GM23248 (cell line): Measurements from ENCODE around the gene ZNF219. TPM values are rescaled to one million over a fixed set of nuclear protein-coding genes. Genes with fewer than 3 reads are reported as not detected.
A peak's percentile ranks its signal among the peaks of the same experiment; 100 is the strongest.

Source experiments
- DNase-seq: peaks from one replicate; pipeline ENCODE4 v3.0.0-alpha.2; 2015
- H2AFZ ChIP-seq: fragments of 200-600 bp; sonication (generic); 2 replicates; pipeline ENCODE4 v1.6.1; 2016; ENCODE audit warnings: antibody characterized with exemption
- H3F3A ChIP-seq: fragments of 200-600 bp; sonication (generic); 2 replicates; pipeline ENCODE4 v1.6.1; 2016; ENCODE audit warnings: mild to moderate bottlenecking, antibody characterized with exemption, mixed run types; ENCODE audit not compliant: insufficient read depth
- H3K27ac ChIP-seq: fragments of 200-600 bp; sonication (generic); 2 replicates; pipeline ENCODE4 v1.5.1; 2016; ENCODE audit warnings: mild to moderate bottlenecking
- H3K27me3 ChIP-seq: fragments of 200-600 bp; sonication (generic); replicated peaks from 2 replicates; pipeline ENCODE4 v1.6.1; 2016; ENCODE audit warnings: mild to moderate bottlenecking; ENCODE audit not compliant: insufficient read depth
- H3K36me3 ChIP-seq: fragments of 200-600 bp; sonication (generic); 2 replicates; pipeline ENCODE4 v1.6.1; 2016; ENCODE audit warnings: low read depth, mild to moderate bottlenecking
- H3K4me1 ChIP-seq: fragments of 200-600 bp; sonication (generic); 2 replicates; pipeline ENCODE4 v1.6.1; 2016; ENCODE audit warnings: mild to moderate bottlenecking; ENCODE audit not compliant: insufficient read depth
- H3K4me2 ChIP-seq: fragments of 200-600 bp; sonication (generic); one replicate; pipeline ENCODE4 v1.6.1; 2016; ENCODE audit warnings: mild to moderate bottlenecking; ENCODE audit not compliant: unreplicated experiment
- H3K4me3 ChIP-seq: fragments of 200-600 bp; sonication (generic); 2 replicates; pipeline ENCODE4 v1.5.1; 2016; ENCODE audit warnings: mild to moderate bottlenecking
- H3K79me2 ChIP-seq: fragments of 200-600 bp; sonication (generic); 2 replicates; pipeline ENCODE4 v1.6.1; 2016; ENCODE audit warnings: mild to moderate bottlenecking; ENCODE audit not compliant: insufficient read depth
- H3K9ac ChIP-seq: fragments of 200-600 bp; sonication (generic); 2 replicates; pipeline ENCODE4 v1.6.1; 2016; ENCODE audit warnings: mild to moderate bottlenecking
- H3K9me2 ChIP-seq: fragments of 200-600 bp; sonication (generic); 2 replicates; pipeline ENCODE4 v1.6.1; 2016; ENCODE audit warnings: mixed run types, mild to moderate bottlenecking, moderate library complexity; ENCODE audit not compliant: insufficient read depth
- H3K9me3 ChIP-seq: fragments of 200-600 bp; sonication (generic); one replicate; pipeline ENCODE4 v1.6.1; 2017; ENCODE audit warnings: low read depth
- H4K20me1 ChIP-seq: fragments of 200-600 bp; sonication (generic); 2 replicates; pipeline ENCODE4 v1.6.0; 2016; ENCODE audit not compliant: insufficient read depth
- EZH2 ChIP-seq: fragments of 200-600 bp; sonication (generic); IDR thresholded peaks from 2 replicates; pipeline ENCODE4 v1.6.1; 2018; ENCODE audit warnings: antibody characterized with exemption, mild to moderate bottlenecking; ENCODE audit not compliant: insufficient read depth, poor library complexity, severe bottlenecking
- EZH2phosphoT487 ChIP-seq: fragments of 200-600 bp; sonication (generic); IDR thresholded peaks from 2 replicates; pipeline ENCODE4 v1.6.1; 2018; ENCODE audit warnings: antibody characterized with exemption, moderate library complexity, mild to moderate bottlenecking, low read depth; ENCODE audit not compliant: insufficient read depth
- WGBS, 2 experiments: methylation state at CpG; one replicate each; pipeline ENCODE4 v1.1.6; 2015 to 2017; ENCODE audit warnings: low lambda C conversion rate in 2 of 2, low coverage in 1 of 2; ENCODE audit errors: missing lambda C conversion rate in 2 of 2; 5-methylcytosine and 5-hydroxymethylcytosine counted together
- in situ Hi-C: fragments of 300-500 bp; cut with MboI; formaldehyde crosslinking; loops from 2 replicates; pipeline ENCODE4 v1.15.0; 2020
- polyA plus RNA-seq: library from polyadenylated mRNA; unstranded; fragments of >200 nt; fragmentation: Nextera tagmentation; extraction: Ambion mirVana; gene quantifications from 2 replicates; pipeline ENCODE4 v1.2.1, GENCODE V29; 2016
- total RNA-seq: library from RNA; depleted of rRNA; stranded (reverse); fragments of >200 nt; shearing (Covaris generic); gene quantifications from 2 replicates; pipeline ENCODE4 v1.2.3, GENCODE V29; 2014

ZNF219 gene
- total and polyA plus RNA-seq, 2 experiments from 2014 or later: 1.6 to 15.9 TPM

DNA sequence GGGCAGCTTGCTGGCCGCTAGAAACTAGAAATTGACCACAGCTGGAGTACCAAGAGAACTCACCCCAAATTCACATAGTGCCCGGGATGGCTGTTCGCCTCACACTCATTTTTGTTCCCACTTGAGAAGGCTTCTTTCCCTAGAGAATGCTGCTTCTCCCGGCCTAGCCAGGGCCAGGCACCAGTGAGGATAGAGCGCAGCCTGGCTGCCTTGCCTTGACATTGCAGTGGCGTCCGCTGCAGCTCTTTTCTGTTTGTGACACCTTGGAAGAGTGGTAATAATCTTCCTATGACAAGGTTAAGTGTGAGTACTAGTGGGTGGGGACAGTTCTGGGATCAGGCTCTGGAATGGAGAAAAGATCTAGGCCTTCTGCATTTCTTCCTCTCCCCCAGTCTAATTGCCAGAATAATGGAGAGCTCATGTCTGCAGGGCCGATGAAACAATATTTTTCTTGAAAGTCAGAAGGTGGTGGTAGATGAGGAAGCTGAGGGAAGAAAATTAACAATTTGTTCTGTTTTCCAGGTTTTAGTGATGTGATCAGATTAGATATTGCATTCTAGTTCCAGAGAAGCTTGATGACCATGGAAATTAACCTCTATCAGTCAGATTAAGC is 6.1 kb upstream of the ZNF219 start:
- TF ChIP-seq EZH2phosphoT487 (no peak), EZH2 (no peak)
- H3K27me3 ChIP-seq: no peaks in the 10 kb centered on the region
- H2AFZ ChIP-seq: peak overlapping the region; percentile 93
- H3K4me3 ChIP-seq: peak overlapping the region; percentile 80
- H3K9ac ChIP-seq: peak overlapping the region; percentile 98
- peaks cover 30% of the 10 kb centered on the region for H3K4me1 ChIP-seq
- peak overlapping the region; percentile 95 for H3K27ac ChIP-seq
- H3K79me2 ChIP-seq: no peaks in the 10 kb centered on the region
- 2 to 4% methylated on average over 8 of the region's 8 CpGs for WGBS, 2 experiments
- no peaks in the 10 kb centered on the region for H3K9me2 ChIP-seq
- H3K36me3 ChIP-seq: no peaks in the 10 kb centered on the region
- H3F3A ChIP-seq: peaks cover 28% of the 10 kb centered on the region
- peak overlapping the region; percentile 99 for H3K4me2 ChIP-seq
- H4K20me1 ChIP-seq: no peaks in the 10 kb centered on the region
- in situ Hi-C loops: no loop called here
- DNase-seq: peak; percentile 94
- H3K9me3 ChIP-seq: no peaks in the 10 kb centered on the region

DNA sequence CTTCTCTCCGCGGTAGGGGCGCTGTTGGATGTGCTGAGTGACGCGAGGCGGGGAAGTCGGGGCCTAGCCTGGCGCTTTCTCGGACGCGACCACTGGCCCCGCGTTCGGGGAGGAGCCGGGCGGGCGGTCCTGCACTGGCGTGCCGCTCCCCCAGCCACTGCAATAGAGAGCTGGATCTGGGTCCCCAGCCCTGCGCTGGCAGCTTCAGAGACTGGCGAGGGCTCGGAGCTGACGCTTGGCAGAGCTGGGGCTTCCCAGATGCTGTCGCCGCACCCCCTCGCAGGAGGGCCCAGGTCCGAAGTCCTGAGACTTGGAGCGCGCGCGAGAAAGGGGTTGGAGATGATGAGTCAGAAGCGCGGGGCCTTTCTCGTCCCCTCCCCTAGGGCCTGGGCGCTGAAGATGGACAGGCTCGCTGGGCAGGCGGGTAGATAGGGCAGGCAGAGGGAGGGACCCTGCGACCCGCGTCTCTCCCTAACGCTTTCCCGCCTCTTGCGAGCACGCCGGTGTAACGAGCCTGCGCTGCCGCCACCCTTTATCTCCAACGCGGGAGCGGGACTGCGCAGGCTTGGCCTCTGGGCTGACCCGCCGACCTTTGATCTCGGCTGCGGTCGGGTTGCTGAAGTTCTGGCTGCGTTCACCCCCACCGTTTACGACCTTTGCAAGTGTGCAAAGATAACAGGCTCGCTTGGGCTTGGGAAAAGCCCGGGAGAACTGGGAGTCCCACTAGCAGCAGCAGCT is 5.4 kb upstream of the ZNF219 start:
- peak overlapping the region; percentile 93 for H2AFZ ChIP-seq
- H3K9me3 ChIP-seq: no peaks in the 10 kb centered on the region
- H3K27me3 ChIP-seq: no peaks in the 10 kb centered on the region
- peaks cover 37% of the 10 kb centered on the region for H3K4me1 ChIP-seq
- peak overlapping the region; percentile 80 for H3K4me3 ChIP-seq
- peaks cover 34% of the 10 kb centered on the region for H3F3A ChIP-seq
- in situ Hi-C loops: no loop called here
- TF ChIP-seq EZH2 (no peak), EZH2phosphoT487 (no peak)
- H3K36me3 ChIP-seq: no peaks in the 10 kb centered on the region
- peak; percentile 99 for DNase-seq
- H3K79me2 ChIP-seq: no peaks in the 10 kb centered on the region
- H4K20me1 ChIP-seq: no peaks in the 10 kb centered on the region
- H3K27ac ChIP-seq: peak overlapping the region; percentile 95
- 1% methylated on average over 59 to 62 of the region's 62 CpGs for WGBS, 2 experiments
- peak overlapping the region; percentile 98 for H3K9ac ChIP-seq
- H3K9me2 ChIP-seq: no peaks in the 10 kb centered on the region
- peak overlapping the region; percentile 99 for H3K4me2 ChIP-seq

DNA sequence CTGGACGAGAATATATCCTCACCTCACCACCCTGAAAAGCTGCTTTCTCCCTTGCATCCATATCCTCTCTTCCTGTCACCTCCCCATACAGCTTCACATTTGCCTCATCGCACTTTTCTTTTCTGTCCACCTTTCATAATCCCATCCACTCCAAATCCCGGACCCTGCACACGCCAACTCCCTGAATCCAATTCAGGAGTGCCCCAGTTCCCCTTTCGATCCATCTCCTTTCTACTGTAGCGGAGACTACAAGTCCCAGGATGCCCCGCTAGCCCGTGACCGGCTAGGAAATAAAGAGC is 4.9 kb upstream of the ZNF219 start:
- no peaks in the 10 kb centered on the region for H3K36me3 ChIP-seq
- 1 to 2% methylated on average over 9 of the region's 9 CpGs for WGBS, 2 experiments
- in situ Hi-C loops: no loop called here
- no peaks in the 10 kb centered on the region for H4K20me1 ChIP-seq
- peak overlapping the region; percentile 95; the same call in 1 of the 2 replicates for H3K27ac ChIP-seq
- H3K79me2 ChIP-seq: no peaks in the 10 kb centered on the region
- DNase-seq: no peak
- H3K9ac ChIP-seq: peak overlapping the region; percentile 98
- TF ChIP-seq EZH2 (no peak), EZH2phosphoT487 (no peak)
- no peaks in the 10 kb centered on the region for H3K27me3 ChIP-seq
- H3K4me3 ChIP-seq: peak overlapping the region; percentile 80
- peaks cover 35% of the 10 kb centered on the region for H3F3A ChIP-seq
- peak overlapping the region; percentile 93 for H2AFZ ChIP-seq
- no peaks in the 10 kb centered on the region for H3K9me3 ChIP-seq
- H3K9me2 ChIP-seq: no peaks in the 10 kb centered on the region
- peak overlapping the region; percentile 99 for H3K4me2 ChIP-seq
- H3K4me1 ChIP-seq: peaks cover 38% of the 10 kb centered on the region

DNA sequence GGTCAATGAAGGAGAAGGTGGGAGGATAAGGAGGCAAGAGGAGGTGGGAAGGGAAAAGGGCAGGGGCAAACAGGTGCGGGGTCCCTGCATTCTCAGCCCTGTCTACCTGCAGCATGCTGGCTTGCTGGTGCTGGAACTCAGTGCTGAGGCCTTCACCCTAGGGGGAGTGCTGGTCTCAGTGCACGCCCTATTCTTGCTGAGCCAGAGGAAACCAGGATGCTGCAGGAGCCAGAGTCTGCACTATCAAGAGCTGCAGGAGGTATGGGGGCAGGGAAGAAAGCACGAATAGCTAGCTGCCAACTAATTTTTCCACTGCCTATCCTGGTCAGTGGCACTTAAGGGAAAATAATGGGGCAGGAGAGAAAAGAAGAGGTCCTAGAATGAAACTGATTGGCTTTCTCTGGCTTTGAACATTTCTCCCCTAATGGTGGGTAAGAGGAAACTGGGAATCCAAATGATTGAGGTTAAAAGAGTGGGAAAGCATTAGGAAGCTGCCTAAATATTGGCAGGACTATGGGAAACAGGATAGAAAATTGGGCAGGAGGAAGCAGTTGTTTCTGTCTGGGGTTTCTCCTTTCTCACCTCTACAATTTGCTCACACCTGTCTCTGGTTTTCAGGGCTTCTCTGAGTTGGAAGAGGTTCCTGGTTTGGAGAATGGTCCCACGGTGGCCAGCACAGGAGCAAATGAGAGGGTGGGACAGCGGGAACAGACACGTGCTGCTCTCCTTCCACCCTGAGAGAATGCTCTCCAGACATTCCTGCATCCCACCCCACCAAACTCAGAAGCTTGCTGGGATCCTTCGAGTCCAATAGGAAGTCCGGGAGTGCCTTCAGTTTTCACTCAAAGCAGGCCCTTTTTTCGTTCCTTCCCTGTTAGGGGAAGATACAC is 4.3 kb upstream of the ZNF219 start:
- no peaks in the 10 kb centered on the region for H3K9me2 ChIP-seq
- peak overlapping the region; percentile 98 for H3K9ac ChIP-seq
- H3K27ac ChIP-seq: no peak overlapping the region
- TF ChIP-seq EZH2phosphoT487 (no peak), EZH2 (no peak)
- no peaks in the 10 kb centered on the region for H4K20me1 ChIP-seq
- peak overlapping the region; percentile 93 for H2AFZ ChIP-seq
- no peaks in the 10 kb centered on the region for H3K27me3 ChIP-seq
- DNase-seq: no peak
- peak overlapping the region; percentile 80 for H3K4me3 ChIP-seq
- peaks cover 38% of the 10 kb centered on the region for H3K4me1 ChIP-seq
- H3K79me2 ChIP-seq: no peaks in the 10 kb centered on the region
- H3K9me3 ChIP-seq: no peaks in the 10 kb centered on the region
- in situ Hi-C loops: no loop called here
- WGBS, 2 experiments: 13 to 19% methylated on average over 9 of the region's 9 CpGs
- H3K36me3 ChIP-seq: no peaks in the 10 kb centered on the region
- peaks cover 35% of the 10 kb centered on the region for H3F3A ChIP-seq
- peak overlapping the region; percentile 99 for H3K4me2 ChIP-seq
